K562 (cell line): ENCODE data around the gene MC1R. TPM values are rescaled to one million over a fixed set of nuclear protein-coding genes. Genes with fewer than 3 reads are reported as not detected.

ENCODE experiments used
- ATAC-seq: fragments of 200-7000 bp; cut with Tn5 transposase; 3 replicates; pipeline ENCODE4 v1.9.1; 2020; ENCODE audit warnings: moderate library complexity
- BruUV-seq: library from RNA; stranded (reverse); fragments of 400-500 nt; replicated peaks from 2 replicates; lab custom pipeline; 2021; lab: Mats Ljungman, UMichigan
- CTCF ChIA-PET: fragments of 300-600 bp; formaldehyde crosslinking; extraction: SDS; loops from one replicate; lab custom pipeline; 2021; ENCODE audit warnings: low intra/inter-chr PET ratio; lab: Yijun Ruan, JAX
- POLR2A ChIA-PET: fragments of 300-600, 350-650 bp; sonication (Branson Sonifier 250); formaldehyde crosslinking; extraction: SDS; loops from one replicate; lab custom pipeline; 2021; ENCODE audit warnings: antibody characterized with exemption, inconsistent platforms; lab: Yijun Ruan, JAX
- DNase-seq, 4 experiments: peaks; one replicate each; pipeline versions ENCODE4 v3.0.0 to v3.0.0-alpha.2; 2011 to 2018; ENCODE audit warnings: low spot score in 3 of 4, mixed read lengths in 3 of 4; ENCODE audit errors: extremely low read depth in 1 of 4
- FAIRE-seq: peaks from 2 replicates; lab custom pipeline; 2011; peaks lifted over from hg19 to GRCh38; lab: Jason Lieb, UNC
- H2AFZ ChIP-seq: 2 replicates; pipeline ENCODE4 v1.6.0; 2011; ENCODE audit warnings: low read depth, low read length, control low read depth, inconsistent platforms
- H3K27ac ChIP-seq: fragments of 200-600 bp; 3 replicates; pipeline ENCODE4 v1.8.0; 2011; ENCODE audit warnings: low read depth, mild to moderate bottlenecking, control low read depth, inconsistent platforms, low read length, moderate library complexity, mixed read lengths; ENCODE audit errors: extremely low read depth
- H3K27me3 ChIP-seq, 2 experiments: fragments of 300-600 bp in 1 of 2; 2 replicates in 1 of 2; 3 replicates in 1 of 2; pipeline versions ENCODE4 v1.6.0 to v1.8.0; 2011; ENCODE audit warnings: inconsistent platforms in 2 of 2, low read length in 2 of 2, mild to moderate bottlenecking in 1 of 2, mixed read lengths in 1 of 2, moderate library complexity in 1 of 2; ENCODE audit not compliant: control insufficient read depth in 2 of 2, insufficient read depth in 2 of 2
- H3K36me3 ChIP-seq: fragments of 300-600 bp; 3 replicates; pipeline ENCODE4 v1.8.0; 2011; ENCODE audit warnings: mild to moderate bottlenecking, low read length, inconsistent platforms; ENCODE audit not compliant: control insufficient read depth, insufficient read depth
- H3K4me1 ChIP-seq, 2 experiments: fragments of 200-600 bp in 1 of 2; replicated peaks in 1 of 2; 2 replicates in 1 of 2; 3 replicates in 1 of 2; pipeline versions ENCODE4 v1.5.1 to v1.8.0; 2011; ENCODE audit warnings: inconsistent platforms in 2 of 2, low read length in 2 of 2, mild to moderate bottlenecking in 1 of 2, mixed read lengths in 1 of 2, moderate library complexity in 1 of 2; ENCODE audit not compliant: control insufficient read depth in 2 of 2, insufficient read depth in 2 of 2
- H3K4me2 ChIP-seq: 2 replicates; pipeline ENCODE4 v1.6.1; 2011; ENCODE audit warnings: low read length, control low read depth, inconsistent platforms, mixed read lengths; ENCODE audit not compliant: insufficient read depth
- H3K4me3 ChIP-seq: fragments of 200-600 bp; sonication (generic), shearing (Covaris generic); 2 replicates; pipeline ENCODE4 v1.5.1; 2016; ENCODE audit warnings: control low read depth, inconsistent platforms
- H3K79me2 ChIP-seq: fragments of 200-600 bp; 3 replicates; pipeline ENCODE4 v1.8.0; 2011; ENCODE audit warnings: low read length, inconsistent platforms; ENCODE audit not compliant: control insufficient read depth, insufficient read depth
- H3K9ac ChIP-seq, 2 experiments: 2 replicates each; pipeline versions ENCODE4 v1.6.0 to v1.6.1; 2011; ENCODE audit warnings: low read depth in 2 of 2, low read length in 2 of 2, control low read depth in 1 of 2, inconsistent platforms in 1 of 2, mild to moderate bottlenecking in 1 of 2, mixed read lengths in 1 of 2; ENCODE audit not compliant: insufficient read depth in 1 of 2
- H3K9me1 ChIP-seq: one replicate; pipeline ENCODE4 v1.6.0; 2011; ENCODE audit warnings: inconsistent platforms, mild to moderate bottlenecking, low read length, moderate library complexity; ENCODE audit not compliant: control insufficient read depth, insufficient read depth
- H3K9me3 ChIP-seq: replicated peaks from 2 replicates; pipeline ENCODE4 v1.5.1; 2011; ENCODE audit warnings: low read depth, low read length, inconsistent platforms; ENCODE audit not compliant: control insufficient read depth, insufficient read depth
- H4K20me1 ChIP-seq: replicated peaks from 2 replicates; pipeline ENCODE4 v1.6.1; 2011; ENCODE audit warnings: low read length, inconsistent platforms, mixed read lengths; ENCODE audit not compliant: control insufficient read depth, insufficient read depth
- BRF1 ChIP-seq: IDR thresholded peaks from 3 replicates; pipeline ENCODE4 v1.6.1; 2011; ENCODE audit warnings: borderline replicate concordance, mild to moderate bottlenecking; ENCODE audit not compliant: insufficient read length; ENCODE audit errors: extremely low read depth
- CEBPB ChIP-seq: fragments of 450-650 bp; IDR thresholded peaks from 2 replicates; pipeline ENCODE4 v1.6.1; 2016; ENCODE audit warnings: missing genetic modification characterization, missing compliant biosample characterization
- CGGBP1 ChIP-seq: fragments of 250-450 bp; sonication (Bioruptor Pico); IDR thresholded peaks from 2 replicates; pipeline ENCODE4 v1.9.0; 2021; ENCODE audit warnings: mild to moderate bottlenecking
- DIDO1 ChIP-seq: fragments of 450-650 bp; IDR thresholded peaks from 2 replicates; pipeline ENCODE4 v1.6.1; 2016; ENCODE audit warnings: low read depth, missing biosample characterization, missing genetic modification characterization
- HIVEP1 ChIP-seq: fragments of 250-450 bp; sonication (Bioruptor Pico); IDR thresholded peaks from 2 replicates; pipeline ENCODE4 v1.4.0; 2020; ENCODE audit warnings: mild to moderate bottlenecking
- HMGN3 ChIP-seq: IDR thresholded peaks from 2 replicates; pipeline ENCODE4 v1.6.1; 2011; ENCODE audit warnings: borderline replicate concordance, low read depth, mild to moderate bottlenecking, mixed read lengths, low read length; ENCODE audit not compliant: insufficient read length; ENCODE audit errors: extremely low read depth
- IFI16 ChIP-seq: fragments of 250-450 bp; sonication (Bioruptor Pico); IDR thresholded peaks from 2 replicates; pipeline ENCODE4 v2.1.2; 2022; ENCODE audit warnings: mild to moderate bottlenecking, inconsistent platforms
- JUN ChIP-seq, 2 experiments: sonication (generic) in 1 of 2; formaldehyde crosslinking in 1 of 2; IDR thresholded peaks; 2 replicates each; pipeline versions ENCODE4 v1.6.1 to v1.8.0; 2012 to 2022; ENCODE audit warnings: borderline replicate concordance in 2 of 2, mild to moderate bottlenecking in 2 of 2, improper control_type of control experiment in 1 of 2, low read depth in 1 of 2, low read length in 1 of 2, missing genetic modification reagents in 1 of 2
- MAFG ChIP-seq: fragments of 450-650 bp; conservative IDR thresholded peaks from 2 replicates; pipeline ENCODE4 v1.6.1; 2016; ENCODE audit warnings: missing genetic modification characterization, missing compliant biosample characterization
- MTA1 ChIP-seq: fragments of 450-650 bp; IDR thresholded peaks from 2 replicates; pipeline ENCODE4 v1.6.1; 2017; ENCODE audit warnings: borderline replicate concordance
- NR3C1 ChIP-seq: sonication (generic); formaldehyde crosslinking; IDR thresholded peaks from 2 replicates; pipeline ENCODE4 v1.8.1; 2022; ENCODE audit warnings: missing genetic modification reagents
- NUFIP1 ChIP-seq: fragments of 450-650 bp; IDR thresholded peaks from 2 replicates; pipeline ENCODE4 v1.6.1; 2018; ENCODE audit not compliant: partially characterized antibody
- POLR2AphosphoS5 ChIP-seq: IDR thresholded peaks from 2 replicates; pipeline ENCODE4 v1.6.1; 2011; ENCODE audit warnings: mild to moderate bottlenecking, low read depth, low read length, moderate library complexity; ENCODE audit not compliant: control insufficient read depth, insufficient read depth
- PRPF4 ChIP-seq: fragments of 200-400 bp; formaldehyde crosslinking; IDR thresholded peaks from one replicate; pipeline ENCODE4 v1.6.1; 2017; ENCODE audit warnings: low read length, low read depth, mild to moderate bottlenecking; ENCODE audit not compliant: insufficient read depth, poor library complexity, severe bottlenecking
- SIRT6 ChIP-seq: IDR thresholded peaks from one replicate; pipeline ENCODE4 v1.6.1; 2012; ENCODE audit warnings: low read depth, mild to moderate bottlenecking, control low read depth, inconsistent platforms, low read length, moderate library complexity
- SRSF7 ChIP-seq: fragments of 200-400 bp; formaldehyde crosslinking; optimal IDR thresholded peaks from 2 replicates; pipeline ENCODE3; 2017; ENCODE audit warnings: mild to moderate bottlenecking, low read depth, low read length
- THRB ChIP-seq: fragments of 450-650 bp; formaldehyde crosslinking; conservative IDR thresholded peaks from 2 replicates; pipeline ENCODE4 v1.4.0; 2022; ENCODE audit warnings: mild to moderate bottlenecking, missing genetic modification characterization
- TSC22D4 ChIP-seq: fragments of 450-650 bp; IDR thresholded peaks from 2 replicates; pipeline ENCODE4 v1.6.1; 2016; ENCODE audit warnings: missing genetic modification characterization, missing biosample characterization, control low read depth
- ZC3H11A ChIP-seq: IDR thresholded peaks from 2 replicates; pipeline ENCODE4 v1.6.1; 2012; ENCODE audit warnings: low read depth, low read length, improper control_type of control experiment
- ZNF583 ChIP-seq: fragments of 250-450 bp; sonication (Bioruptor Pico); IDR thresholded peaks from 2 replicates; pipeline ENCODE4 v1.4.0; 2020
- WGBS: fragments of 100-300 bp; shearing (Covaris generic); methylation state at CpG from one replicate; pipeline ENCODE4 v1.1.6; 2016; ENCODE audit warnings: low coverage, mixed read lengths; ENCODE audit not compliant: insufficient coverage; ENCODE audit errors: missing lambda C conversion rate; 5-methylcytosine and 5-hydroxymethylcytosine counted together
- in situ Hi-C: fragments of 300-500 bp; cut with MboI; formaldehyde crosslinking; loops from 4 replicates; pipeline ENCODE4 v1.15.0; 2018; ENCODE audit warnings: inconsistent platforms, mixed read lengths
- intact Hi-C: fragments of 100-400 bp; cut with micrococcal nuclease; formaldehyde crosslinking; loops from 2 replicates; pipeline ENCODE4 v1.14.2; 2022
- polyA plus RNA-seq, 8 experiments: library from polyadenylated mRNA; depleted of rRNA in 4 of 8; stranded (reverse) in 5 of 8; unstranded in 3 of 8; fragments of >200 nt; fragmentation: Nextera tagmentation in 2 of 8; fragmentation: Illumina TruSeq in 1 of 8; extraction: Ambion mirVana in 2 of 8; extraction: Trizol in 1 of 8; gene quantifications; 2 replicates each; pipeline versions ENCODE4 v1.2.1 to v1.2.3, GENCODE V29; 2011 to 2014; ENCODE audit warnings: inconsistent platforms in 1 of 8, missing spikeins in 1 of 8
- total RNA-seq, 7 experiments: library from RNA; depleted of rRNA in 6 of 7; stranded (reverse); fragments of >200 nt in 6 of 7; fragmentation: Illumina TruSeq in 2 of 7; extraction: Trizol in 2 of 7; gene quantifications; 2 replicates each; pipeline versions ENCODE4 v1.2.1 to v1.2.3, GENCODE V29; 2011 to 2021; ENCODE audit warnings: low replicate concordance in 1 of 7

MC1R gene
- total and polyA plus RNA-seq, 9 of the 15 experiments (the other 6 are each of a cell fraction or from before 2014, with no cell fraction given) = 0.14 to 5.3 (median 2.5) TPM; not detected in 1

DNA sequence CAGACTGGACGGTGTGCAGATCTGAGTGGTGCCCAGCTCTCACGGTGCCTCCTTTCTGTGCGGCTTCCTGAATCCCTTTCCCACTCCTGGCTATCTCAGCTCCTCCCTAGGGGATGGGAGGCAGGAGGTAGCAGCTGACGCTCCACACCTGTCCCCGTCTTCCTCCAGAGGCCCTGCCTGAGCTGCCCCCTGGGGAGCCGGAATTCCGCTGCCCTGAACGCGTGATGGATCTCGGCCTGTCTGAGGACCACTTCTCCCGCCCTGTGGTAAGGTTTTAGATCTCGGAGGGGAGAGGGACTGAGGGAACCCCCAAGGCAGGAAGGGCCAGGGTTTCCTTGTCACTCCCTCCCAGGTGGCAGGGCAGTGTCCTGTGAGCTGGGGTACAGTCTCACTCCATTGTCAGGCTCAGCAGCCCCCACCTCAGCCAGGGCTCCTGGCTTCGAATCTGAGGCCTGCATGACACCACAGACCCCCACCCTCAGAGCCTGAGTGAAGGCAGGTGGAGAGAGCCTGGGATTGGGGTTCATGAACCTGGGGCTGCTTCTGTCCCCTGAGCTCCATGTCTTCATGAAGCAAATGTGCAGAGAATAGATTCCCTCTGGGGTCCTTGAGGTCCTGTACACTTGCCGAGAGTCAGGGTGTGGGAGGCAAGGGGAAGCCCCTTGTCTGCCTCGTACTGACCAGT is 36.5 kb downstream of the MC1R start:
- ChIA-PET POLR2A (interaction anchor here (0.6 to 2.4 kb wide), 4 partner anchors 8 to 78 kb away, joined by 3 to 11 read pairs (median 7); no protein-coding TSS in a partner anchor), CTCF (no interaction called here)
- no peaks in the 10 kb centered on the region for H4K20me1 ChIP-seq
- H3K4me2 ChIP-seq = no peak overlapping the region
- H2AFZ ChIP-seq = no peak overlapping the region
- no TSS peak for BruUV-seq
- 95% methylated on average over 14 of the region's 15 CpGs for WGBS
- TF ChIP-seq SIRT6 (no peak), CEBPB (no peak), SRSF7 (no peak), HIVEP1 (CRISPR knock-in tag) (no peak), JUN (IDR thresholded peaks at IDR 0.05; ENCODE audit: borderline replicate concordance, low read depth, low read length) (no peak), JUN (CRISPR knock-in tag; IDR thresholded peaks at IDR 0.05; ENCODE audit: borderline replicate concordance) (no peak), POLR2AphosphoS5 (no peak), TSC22D4 (tag) (no peak), MAFG (tag) (no peak), ZNF583 (CRISPR knock-in tag) (no peak), NUFIP1 (no peak), ZC3H11A (no peak), HMGN3 (no peak), CGGBP1 (no peak), THRB (CRISPR knock-in tag) (no peak), NR3C1 (CRISPR knock-in tag) (no peak), PRPF4 (no peak), IFI16 (CRISPR knock-in tag) (no peak), BRF1 (no peak), MTA1 (no peak), DIDO1 (no peak)
- H3K9me1 ChIP-seq = peaks cover 3% of the 10 kb centered on the region
- H3K27me3 ChIP-seq = no peaks in the 10 kb centered on the region
- no peak overlapping the region; a peak in 1 of 4 replicates for H3K9ac ChIP-seq
- no peaks in the 10 kb centered on the region; the same call in 2 of the 3 replicates for H3K79me2 ChIP-seq
- ATAC-seq (no peak), DNase-seq (no peak), FAIRE-seq (no peak)
- intact Hi-C loops = no loop called here
- H3K9me3 ChIP-seq = no peaks in the 10 kb centered on the region
- H3K4me1 ChIP-seq = peaks cover 0 to 19% of the 10 kb centered on the region in 2 experiments; a peak in 2 of 5 replicates
- H3K4me3 ChIP-seq = no peak overlapping the region
- H3K36me3 ChIP-seq = peaks cover 54% of the 10 kb centered on the region
- in situ Hi-C loops = no loop called here
- H3K27ac ChIP-seq = no peak overlapping the region
